ENCODE measurements around the gene MYMX. TPM values are rescaled to one million over a fixed set of nuclear protein-coding genes. Genes with fewer than 3 reads are reported as not detected.
"Not testable (repeated sequence)": the region's sequence is repeated elsewhere in the genome, so short reads cannot be mapped to it uniquely, and the experiment has no call there.

MYMX gene
- polyA plus RNA-seq, 3 donors = not detected

- Histone ChIP-seq H3K9ac (ENCODE audit: insufficient read depth, low read length, poor library complexity, severe bottlenecking) (no peak overlapping the region), H3K9me3 (replicated peaks in 1 of 2; ENCODE audit: control insufficient read depth in 1 of 2, insufficient read depth in 1 of 2, low read length in 2 of 2) (no peaks in the 10 kb centered on the region), H4K20me1 (ENCODE audit: insufficient read depth, low read length) (no peaks in the 10 kb centered on the region), H3K27ac (ENCODE audit: low read depth in 1 of 2, low read length in 2 of 2) (no peak overlapping the region), H3K4me3 (replicated peaks in 1 of 3; ENCODE audit: low read depth in 2 of 3, low read length in 3 of 3) (no peak overlapping the region), H3K79me2 (ENCODE audit: insufficient read depth, low read length) (no peaks in the 10 kb centered on the region), H3K27me3 (ENCODE audit: control insufficient read depth in 2 of 2, insufficient read depth in 2 of 2, low read length in 2 of 2) (no peaks in the 10 kb centered on the region), H2AFZ (ENCODE audit: insufficient read depth, low read depth, low read length, poor library complexity, severe bottlenecking) (no peak overlapping the region), H3K4me1 (ENCODE audit: control insufficient read depth in 1 of 2, insufficient read depth in 2 of 2, low read length in 2 of 2) (peaks cover 9% of the 10 kb centered on the region in 2 donors), H3K36me3 (replicated peaks in 1 of 2; ENCODE audit: control insufficient read depth in 1 of 2, insufficient read depth in 2 of 2, low read length in 2 of 2) (no peaks in the 10 kb centered on the region), H3K4me2 (replicated peaks; ENCODE audit: extremely low read depth, low read length, poor library complexity, severe bottlenecking) (no peak overlapping the region)
- WGBS (ENCODE audit: insufficient coverage) = 98% methylated on average over 5 of the region's 8 CpGs
- intact Hi-C loops (cut with micrococcal nuclease) = no loop called here
- DNase-seq = no peak
- Mint-ChIP-seq H3K36me3 (no peaks in the 10 kb centered on the region), H3K4me3 (no peak overlapping the region), H3K27ac (peak overlapping the region in 1 of 7 donors; percentile 83), H3K9me3 (peaks cover 0 to 2% (median 0%) of the 10 kb centered on the region in 7 donors), H3K27me3 (ENCODE audit: low read depth in 3 of 3) (peaks cover 0 to 2% (median 2%) of the 10 kb centered on the region in 3 donors), H3K4me1 (peaks cover 11% of the 10 kb centered on the region)
- no peak for TF ChIP-seq CTCF (IDR thresholded peaks at IDR 0.05)
Observed at GRCh38 chr6:44193307-44193910, 23.3 kb upstream of the MYMX start.

DNA sequence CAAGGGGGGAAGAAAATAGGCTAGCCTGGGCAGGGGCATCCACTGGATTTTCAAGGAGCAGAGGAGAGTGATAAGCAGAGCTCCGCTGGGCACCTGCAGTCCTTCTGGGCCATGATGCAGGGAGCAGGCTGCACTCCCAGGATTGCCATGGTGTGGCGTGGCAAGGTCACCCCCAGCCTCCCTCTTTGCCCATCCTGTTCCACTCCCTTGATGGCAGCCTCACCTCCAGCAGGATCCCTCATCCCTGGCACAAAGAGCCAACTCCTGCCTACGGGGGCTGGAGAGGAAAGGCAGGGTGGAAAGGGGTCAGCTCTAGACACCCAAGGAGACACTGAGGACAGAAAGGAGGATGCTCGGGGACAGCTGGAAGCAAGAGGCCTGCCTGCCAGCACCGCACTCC, 22.4 kb upstream of the MYMX start:
- peaks cover 11% of the 10 kb centered on the region for H3K4me1 Mint-ChIP-seq
- intact Hi-C loops (cut with micrococcal nuclease) = no loop called here
- H3K9me3 ChIP-seq (replicated peaks in 1 of 2; ENCODE audit: control insufficient read depth in 1 of 2, insufficient read depth in 1 of 2, low read length in 2 of 2) = no peaks in the 10 kb centered on the region
- no peak overlapping the region for H3K27ac ChIP-seq (ENCODE audit: low read depth in 1 of 2, low read length in 2 of 2)
- no peaks in the 10 kb centered on the region for H3K27me3 ChIP-seq (ENCODE audit: control insufficient read depth in 2 of 2, insufficient read depth in 2 of 2, low read length in 2 of 2)
- no peak overlapping the region for H3K4me3 ChIP-seq (replicated peaks in 1 of 3; ENCODE audit: low read depth in 2 of 3, low read length in 3 of 3)
- H3K27ac Mint-ChIP-seq = peak overlapping the region in 1 of 7 donors; percentile 15
- no peaks in the 10 kb centered on the region for H4K20me1 ChIP-seq (ENCODE audit: insufficient read depth, low read length)
- no peak overlapping the region for H2AFZ ChIP-seq (ENCODE audit: insufficient read depth, low read depth, low read length, poor library complexity, severe bottlenecking)
- no peak overlapping the region for H3K4me2 ChIP-seq (replicated peaks; ENCODE audit: extremely low read depth, low read length, poor library complexity, severe bottlenecking)
- no peak for TF ChIP-seq CTCF (IDR thresholded peaks at IDR 0.05)
- 100% methylated on average over 3 of the region's 5 CpGs for WGBS (ENCODE audit: insufficient coverage)
- H3K4me1 ChIP-seq (ENCODE audit: control insufficient read depth in 1 of 2, insufficient read depth in 2 of 2, low read length in 2 of 2) = peaks cover 9% of the 10 kb centered on the region in 2 donors
- no peaks in the 10 kb centered on the region for H3K36me3 Mint-ChIP-seq
- no peak overlapping the region for H3K4me3 Mint-ChIP-seq
- peaks cover 0 to 2% (median 2%) of the 10 kb centered on the region in 3 donors for H3K27me3 Mint-ChIP-seq (ENCODE audit: low read depth in 3 of 3)
- DNase-seq = no peak
- H3K9me3 Mint-ChIP-seq = peaks cover 0 to 2% (median 0%) of the 10 kb centered on the region in 7 donors
- no peaks in the 10 kb centered on the region for H3K36me3 ChIP-seq (replicated peaks in 1 of 2; ENCODE audit: control insufficient read depth in 1 of 2, insufficient read depth in 2 of 2, low read length in 2 of 2)
- H3K79me2 ChIP-seq (ENCODE audit: insufficient read depth, low read length) = no peaks in the 10 kb centered on the region
- H3K9ac ChIP-seq (ENCODE audit: insufficient read depth, low read length, poor library complexity, severe bottlenecking) = no peak overlapping the region

DNA sequence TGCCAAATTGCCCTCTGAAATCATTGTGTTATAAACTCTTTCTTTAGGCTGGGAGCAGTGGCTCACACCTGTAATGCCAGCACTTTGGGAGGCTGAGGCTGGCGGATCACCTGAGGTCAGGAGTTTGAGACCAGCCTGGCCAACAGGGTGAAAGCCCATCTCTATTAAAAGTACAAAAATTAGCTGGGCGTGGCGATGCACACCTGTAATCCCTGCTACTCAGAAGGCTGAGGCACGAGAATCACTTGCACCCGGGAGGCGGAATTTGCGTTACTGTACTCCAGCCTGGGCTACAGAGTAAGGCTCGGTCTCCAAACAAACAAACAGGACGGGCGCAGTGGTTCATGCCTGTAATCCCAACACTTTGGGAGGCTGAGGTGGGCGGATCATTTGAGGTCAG, 20.4 kb upstream of the MYMX start:
- 95% methylated on average over 9 of the region's 11 CpGs for WGBS (ENCODE audit: insufficient coverage)
- H3K27me3 ChIP-seq (ENCODE audit: control insufficient read depth in 2 of 2, insufficient read depth in 2 of 2, low read length in 2 of 2); H3K79me2 ChIP-seq (ENCODE audit: insufficient read depth, low read length); H3K4me2 ChIP-seq (replicated peaks; ENCODE audit: extremely low read depth, low read length, poor library complexity, severe bottlenecking); H3K9me3 Mint-ChIP-seq; H4K20me1 ChIP-seq (ENCODE audit: insufficient read depth, low read length); DNase-seq; H3K36me3 ChIP-seq (replicated peaks in 1 of 2; ENCODE audit: control insufficient read depth in 1 of 2, insufficient read depth in 2 of 2, low read length in 2 of 2); H3K36me3 Mint-ChIP-seq; H3K4me1 ChIP-seq (ENCODE audit: control insufficient read depth in 1 of 2, insufficient read depth in 2 of 2, low read length in 2 of 2); H3K27ac Mint-ChIP-seq; H3K4me3 ChIP-seq (replicated peaks in 1 of 3; ENCODE audit: low read depth in 2 of 3, low read length in 3 of 3); H3K4me3 Mint-ChIP-seq; H3K27ac ChIP-seq (ENCODE audit: low read depth in 1 of 2, low read length in 2 of 2); H3K9ac ChIP-seq (ENCODE audit: insufficient read depth, low read length, poor library complexity, severe bottlenecking); H2AFZ ChIP-seq (ENCODE audit: insufficient read depth, low read depth, low read length, poor library complexity, severe bottlenecking); H3K9me3 ChIP-seq (replicated peaks in 1 of 2; ENCODE audit: control insufficient read depth in 1 of 2, insufficient read depth in 1 of 2, low read length in 2 of 2); intact Hi-C loops (cut with micrococcal nuclease); H3K27me3 Mint-ChIP-seq (ENCODE audit: low read depth in 3 of 3): not testable (repeated sequence)
- H3K4me1 Mint-ChIP-seq = peaks cover 11% of the 10 kb centered on the region
